GM19023 (cell line): ENCODE measurements around the gene MAP4K4.

Experiments
- ATAC-seq: cut with Tn5 transposase; IDR thresholded peaks from one replicate; pipeline ENCODE4 v1.9.1; 2021; ENCODE audit warnings: mild to moderate bottlenecking, moderate library complexity; ENCODE audit not compliant: unreplicated experiment

MAP4K4 gene

DNA sequence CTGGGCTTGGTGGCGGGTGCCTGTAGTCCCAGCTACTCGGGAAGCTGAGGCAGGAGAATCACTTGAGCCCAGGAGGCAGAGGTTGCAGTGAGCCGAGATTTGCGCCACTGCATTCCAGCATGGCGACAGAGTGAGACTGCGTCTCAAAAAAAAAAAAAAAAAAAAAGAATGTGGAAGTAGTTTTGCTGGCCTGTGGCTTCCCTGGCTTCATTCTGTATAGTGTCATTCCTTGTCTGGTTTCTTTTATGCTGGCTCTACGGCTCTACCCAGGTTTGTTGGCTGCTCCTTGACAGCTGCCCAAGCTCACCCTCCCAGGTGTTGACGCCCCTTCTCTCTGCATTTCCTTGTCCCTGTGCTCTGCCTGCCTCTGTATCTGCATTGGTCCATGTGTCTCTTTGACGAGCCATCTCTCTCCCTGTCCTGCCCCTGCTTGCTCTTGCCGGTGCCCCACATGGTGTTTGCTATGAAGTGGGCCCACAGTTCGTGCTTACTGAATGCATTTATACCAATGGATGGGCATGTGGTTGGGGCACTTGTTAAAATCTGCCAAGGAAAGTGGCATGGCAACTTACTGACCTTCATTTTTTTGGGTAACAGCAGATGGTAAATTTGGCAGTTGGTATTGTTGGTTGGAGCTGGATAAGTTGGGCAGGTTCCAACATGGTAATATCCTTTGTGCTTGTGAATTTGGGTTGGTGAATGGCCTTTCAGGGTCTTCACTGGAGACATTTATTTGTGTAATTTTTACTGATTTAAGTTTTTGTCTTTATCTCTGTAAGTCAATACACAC, 113.9 kb downstream of the MAP4K4 start:
- no peak for ATAC-seq

DNA sequence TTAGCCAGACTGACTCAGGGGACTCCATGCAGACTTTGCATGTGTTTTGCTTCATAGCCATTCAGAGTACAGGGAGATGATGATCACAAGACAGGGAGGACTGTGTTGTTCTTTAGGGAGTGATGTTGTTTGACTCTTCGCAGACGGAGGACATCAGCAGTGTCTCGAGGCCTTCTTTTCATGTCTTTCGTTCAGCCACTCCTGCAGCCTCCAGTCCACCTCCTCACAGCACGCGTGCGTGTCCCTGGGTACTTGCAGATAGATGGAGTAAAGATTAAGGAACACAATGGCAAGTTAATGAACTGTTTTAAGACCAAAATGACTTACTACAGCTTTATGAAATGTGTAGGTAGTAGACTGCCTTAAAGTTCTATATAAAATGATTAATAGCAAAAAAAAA, 114.7 kb downstream of the MAP4K4 start:
- no peak for ATAC-seq

DNA sequence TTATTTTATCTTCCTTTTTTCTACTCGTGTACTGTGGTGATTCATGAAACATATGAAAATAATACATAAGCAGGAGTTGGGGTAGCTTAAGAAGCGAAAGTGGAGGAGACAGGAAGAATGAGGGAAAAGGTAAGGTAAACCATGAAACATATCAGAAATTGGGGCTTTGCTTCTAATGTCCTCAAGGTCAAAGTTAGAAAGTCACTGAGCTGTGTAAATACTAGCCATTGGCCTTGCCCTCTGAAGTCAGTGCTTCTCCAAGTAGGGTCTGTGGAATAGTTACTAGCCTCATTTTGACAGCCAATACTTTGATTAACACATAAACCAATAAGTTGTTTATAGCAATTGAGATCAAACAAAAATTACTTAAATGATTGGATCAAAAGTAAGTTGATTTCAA, 117.2 kb downstream of the MAP4K4 start:
- ATAC-seq: no peak

DNA sequence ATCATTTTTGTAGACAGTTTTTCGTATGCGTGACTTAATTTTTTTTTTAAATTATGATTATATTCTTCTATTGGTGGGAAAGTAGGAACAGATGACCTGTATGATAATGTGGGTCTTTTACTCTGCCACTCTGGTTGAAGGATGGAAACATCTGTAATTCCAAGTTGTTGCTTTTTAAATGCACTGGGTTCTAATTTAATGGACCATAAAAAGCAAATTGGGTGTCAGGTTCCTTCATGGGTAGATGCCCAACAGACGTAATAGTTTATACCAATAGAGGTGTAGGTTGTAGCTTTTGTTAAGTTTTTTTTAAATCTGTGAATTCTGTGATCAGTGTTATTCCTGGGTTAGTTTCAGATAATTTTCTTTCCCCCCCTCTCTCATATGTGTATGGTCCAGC, 117.6 kb downstream of the MAP4K4 start:
- ATAC-seq: no peak

DNA sequence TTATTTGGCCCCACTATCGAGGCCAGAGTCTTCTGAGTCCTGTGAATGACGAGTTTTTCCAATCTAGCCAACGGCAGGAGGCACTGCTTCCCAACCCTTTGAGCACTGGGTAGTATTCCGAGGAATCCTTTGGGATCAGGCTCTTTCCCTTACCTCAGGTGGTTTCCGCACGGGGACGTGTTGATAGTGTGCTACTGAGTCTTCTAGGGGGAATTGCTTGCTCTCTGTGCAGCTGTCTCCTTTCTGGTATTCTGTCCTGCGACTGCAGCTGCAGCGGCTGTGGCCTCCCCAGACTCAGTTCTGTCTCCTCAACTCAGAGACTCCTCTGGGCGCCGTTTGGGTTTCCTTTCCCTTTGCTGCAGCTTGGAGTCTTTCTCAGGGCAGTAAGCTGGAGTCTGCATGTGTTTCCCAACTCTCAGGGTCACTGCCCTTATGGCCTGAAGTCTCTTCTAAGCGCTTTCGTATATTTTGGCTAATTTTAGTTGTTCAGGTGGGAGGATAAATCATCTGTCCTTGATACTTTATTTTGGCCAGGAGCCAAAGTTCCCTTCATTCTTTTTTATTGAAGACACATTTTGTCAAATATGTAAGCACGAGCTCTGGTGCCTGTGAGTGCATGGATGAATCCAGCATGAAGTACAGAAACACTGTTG, 118.4 kb downstream of the MAP4K4 start:
- ATAC-seq: no peak

DNA sequence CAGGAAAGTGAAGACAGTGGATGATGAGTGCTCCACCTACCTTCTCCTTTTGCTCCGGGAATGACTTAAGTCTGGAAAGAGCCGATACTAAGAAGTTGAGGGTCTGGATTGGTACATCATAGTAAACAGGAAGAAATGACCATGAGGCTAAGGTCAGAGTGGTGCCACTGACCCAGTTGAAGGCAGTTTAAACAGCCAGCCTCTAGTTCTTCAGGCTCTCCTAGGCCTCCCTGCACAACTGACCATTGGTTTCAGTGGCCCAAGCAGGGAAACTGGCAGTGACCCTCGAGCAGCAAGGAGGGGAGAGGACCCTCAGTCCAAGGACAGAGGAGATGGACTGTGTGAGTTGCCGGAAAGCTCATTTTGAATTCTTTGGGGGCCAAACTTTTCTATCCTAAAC, 119.1 kb downstream of the MAP4K4 start:
- ATAC-seq: no peak

DNA sequence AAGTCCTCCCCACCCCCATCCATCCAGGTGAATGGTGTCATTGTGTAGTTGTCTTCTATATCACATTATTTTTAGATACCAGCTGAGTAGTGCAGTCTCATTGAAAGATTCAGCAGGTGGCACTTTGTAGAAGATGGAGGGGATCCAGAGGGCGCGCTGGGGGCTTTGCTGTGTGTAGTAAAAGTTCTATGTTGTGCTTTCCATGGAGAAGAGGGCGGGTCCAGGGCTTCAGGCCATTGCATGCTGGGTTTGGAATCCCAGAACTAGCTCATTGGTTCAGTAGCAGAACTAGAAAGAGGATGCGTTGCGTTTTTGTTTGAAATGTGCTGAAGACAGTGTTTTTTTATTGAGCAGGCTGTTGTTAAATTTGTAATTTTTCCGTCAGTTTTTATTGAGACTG, 120.0 kb downstream of the MAP4K4 start:
- no peak for ATAC-seq

DNA sequence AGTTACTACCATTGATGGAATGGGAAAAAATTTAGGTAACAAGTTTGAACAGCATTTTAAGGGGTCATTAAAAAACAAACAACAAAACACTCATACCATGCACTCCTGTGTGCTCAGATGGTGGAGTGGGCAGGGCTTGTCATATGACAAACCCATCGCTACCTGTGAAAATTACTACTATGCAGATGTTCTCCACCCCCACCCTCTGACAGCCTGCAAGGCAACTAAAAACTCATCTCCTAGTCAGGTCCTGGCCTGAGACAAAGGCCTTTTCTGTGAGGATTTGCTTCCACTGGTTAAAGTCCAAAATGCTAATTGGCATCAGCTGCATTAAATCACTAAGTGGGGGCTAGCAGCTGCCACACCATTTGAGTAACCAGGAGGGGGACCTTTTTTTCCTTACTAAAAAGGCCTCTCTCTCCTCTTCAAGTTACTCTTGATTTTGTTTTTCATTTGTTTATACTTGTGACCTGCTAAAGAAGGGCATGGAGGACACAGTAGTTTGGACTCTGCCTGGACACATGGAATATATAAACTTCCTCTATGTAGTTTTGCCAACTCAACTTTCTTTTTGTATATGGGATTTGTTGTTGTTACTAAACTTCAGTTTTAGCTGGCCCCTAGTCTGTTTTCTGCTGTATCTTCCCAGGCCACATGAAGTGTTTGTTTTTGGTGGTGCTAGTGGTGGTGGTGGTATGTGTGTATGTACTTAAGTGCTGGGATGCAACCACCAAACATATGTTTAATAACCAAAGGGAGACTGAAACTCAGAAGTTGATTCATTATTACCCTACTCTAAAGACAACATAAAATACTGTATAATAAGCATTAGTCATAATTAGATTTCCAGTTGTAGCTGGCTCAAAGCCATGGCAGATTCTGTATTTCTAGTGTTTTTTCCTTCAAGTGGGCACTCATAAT, 121.3 kb downstream of the MAP4K4 start:
- ATAC-seq: no peak

DNA sequence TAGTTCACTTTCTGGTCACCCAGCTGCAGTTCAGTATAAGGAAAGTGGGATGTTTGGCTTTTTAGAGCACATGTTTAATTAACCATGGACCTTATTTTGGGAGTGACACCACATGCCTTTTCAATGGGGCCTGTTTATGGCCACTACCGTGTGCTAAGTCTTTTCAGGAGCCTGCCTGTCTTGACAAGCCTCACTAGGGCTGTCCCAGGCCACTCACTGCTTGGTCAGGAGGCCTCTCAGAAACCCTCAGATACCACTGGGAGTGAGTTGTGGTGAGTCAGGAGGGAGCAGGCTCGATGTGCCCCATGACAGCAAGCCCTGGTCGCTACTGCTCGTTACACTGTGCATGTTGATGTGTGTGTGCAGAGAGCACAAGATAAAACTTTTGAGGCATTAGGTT, 123.0 kb downstream of the MAP4K4 start:
- ATAC-seq: no peak

DNA sequence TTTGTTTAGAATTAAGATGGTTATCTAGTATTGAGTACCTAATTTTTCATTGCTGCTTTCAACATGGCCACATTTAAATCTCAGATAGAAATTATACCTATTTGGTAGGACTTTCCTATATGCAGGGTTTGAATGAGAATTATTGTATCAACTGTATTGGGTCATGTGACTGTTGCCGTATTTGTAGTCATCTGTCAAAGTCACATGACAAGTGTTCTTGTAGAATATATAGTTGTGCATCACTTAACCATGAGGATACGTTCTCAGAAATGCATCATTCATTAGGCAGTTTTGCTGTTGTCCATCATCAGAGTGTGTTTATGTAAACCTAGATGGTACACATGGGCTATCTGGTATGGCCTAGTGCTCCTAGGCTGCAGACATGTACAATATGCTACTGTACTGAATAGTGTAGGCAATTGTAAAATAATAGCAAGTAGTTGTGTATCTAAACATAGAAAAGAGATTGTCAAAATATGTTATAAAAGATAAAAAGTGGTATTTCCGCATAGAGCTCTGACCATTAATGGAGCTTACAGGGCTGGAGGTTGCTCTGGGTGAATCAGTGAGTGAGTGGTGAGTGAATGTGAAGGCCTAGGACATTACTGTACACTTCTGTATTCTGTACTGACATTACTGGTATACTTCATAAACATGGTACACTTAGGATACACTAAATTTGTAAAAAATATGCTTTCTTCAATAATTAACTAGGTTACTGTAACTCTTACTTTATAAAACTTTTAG, 123.7 kb downstream of the MAP4K4 start:
- ATAC-seq: no peak

DNA sequence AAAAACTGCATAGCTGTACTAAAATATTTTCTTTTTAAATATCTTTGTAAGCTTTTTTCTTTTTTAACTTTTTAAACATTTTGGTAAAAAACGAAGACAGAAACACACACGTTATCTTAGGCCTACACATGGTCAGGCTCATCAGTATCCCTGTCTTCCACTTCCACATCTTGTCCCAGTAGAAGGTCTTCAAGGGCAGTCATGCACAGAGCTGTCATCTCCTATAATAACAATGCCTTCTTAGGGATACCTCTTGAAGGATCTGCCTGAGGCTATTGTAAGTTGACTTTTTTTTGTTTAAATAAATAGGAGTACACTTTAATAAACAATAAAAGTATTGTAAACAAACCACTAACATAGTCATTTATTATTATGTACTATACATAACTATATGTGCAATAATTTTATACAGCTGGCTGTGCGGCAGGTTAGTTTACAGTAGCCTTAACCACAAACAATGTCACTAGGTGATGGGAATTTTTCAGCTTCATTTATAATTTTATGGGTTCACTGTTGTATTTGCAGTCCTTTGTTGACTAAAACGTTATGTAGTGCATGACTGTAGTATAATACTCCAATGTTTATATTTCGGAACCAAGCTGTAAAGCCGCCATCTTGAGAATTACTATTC, 124.4 kb downstream of the MAP4K4 start:
- no peak for ATAC-seq

DNA sequence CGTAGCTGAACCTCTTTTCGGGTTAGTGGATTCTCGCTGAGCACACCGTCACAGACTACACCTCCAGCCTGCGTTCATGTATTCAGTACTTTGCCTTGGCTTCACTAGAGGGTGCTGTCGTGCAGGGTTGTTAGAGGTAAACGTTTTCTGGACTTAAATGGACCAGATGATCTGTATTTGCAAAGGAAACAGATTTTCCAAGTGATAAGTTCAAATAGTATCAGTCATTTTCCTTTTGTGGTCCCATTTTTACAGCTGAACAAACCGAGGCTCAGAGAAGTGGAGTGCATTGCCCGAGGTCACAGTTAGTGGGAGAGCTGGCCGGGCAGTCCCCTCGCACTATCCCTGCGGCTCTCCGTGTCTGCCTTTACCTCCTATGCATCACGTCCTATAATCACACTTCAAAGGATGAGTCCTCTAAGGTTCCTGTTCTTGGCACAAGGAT, 125.9 kb downstream of the MAP4K4 start:
- ATAC-seq: peak; percentile 73

DNA sequence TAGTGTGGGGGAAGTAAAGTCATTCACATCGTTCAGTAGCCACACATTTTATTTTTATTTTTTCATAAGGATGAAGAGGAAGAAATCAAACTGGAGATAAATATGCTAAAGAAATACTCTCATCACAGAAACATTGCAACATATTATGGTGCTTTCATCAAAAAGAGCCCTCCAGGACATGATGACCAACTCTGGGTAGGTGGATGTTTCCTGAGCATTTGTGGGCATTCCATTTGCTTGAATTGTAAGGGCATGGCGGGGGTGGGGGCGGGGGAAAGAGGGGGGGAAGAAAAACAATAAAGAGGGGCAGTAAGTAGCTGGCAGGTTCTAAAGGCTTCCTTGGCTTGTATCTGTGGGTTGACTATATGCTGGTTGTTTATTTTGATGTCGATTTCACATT, 126.4 kb downstream of the MAP4K4 start:
- ATAC-seq: no peak

DNA sequence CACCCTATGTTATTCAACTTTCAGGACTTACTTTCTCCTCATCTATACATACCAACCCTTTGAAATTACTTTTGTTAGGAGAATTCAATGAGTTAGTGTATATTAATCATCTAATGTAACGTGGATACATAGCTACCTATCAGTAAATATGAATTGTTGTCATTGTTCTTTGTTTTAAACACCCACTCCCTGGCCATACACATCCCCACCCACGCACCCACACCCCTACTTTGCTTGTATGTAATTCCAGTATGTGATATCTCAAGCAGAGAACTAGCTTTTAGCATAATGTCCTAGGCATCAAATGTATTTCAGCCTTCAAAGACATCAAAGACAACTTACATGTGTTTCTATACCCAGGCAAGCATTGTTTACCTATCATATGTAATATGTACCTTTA, 129.2 kb downstream of the MAP4K4 start:
- ATAC-seq: no peak

DNA sequence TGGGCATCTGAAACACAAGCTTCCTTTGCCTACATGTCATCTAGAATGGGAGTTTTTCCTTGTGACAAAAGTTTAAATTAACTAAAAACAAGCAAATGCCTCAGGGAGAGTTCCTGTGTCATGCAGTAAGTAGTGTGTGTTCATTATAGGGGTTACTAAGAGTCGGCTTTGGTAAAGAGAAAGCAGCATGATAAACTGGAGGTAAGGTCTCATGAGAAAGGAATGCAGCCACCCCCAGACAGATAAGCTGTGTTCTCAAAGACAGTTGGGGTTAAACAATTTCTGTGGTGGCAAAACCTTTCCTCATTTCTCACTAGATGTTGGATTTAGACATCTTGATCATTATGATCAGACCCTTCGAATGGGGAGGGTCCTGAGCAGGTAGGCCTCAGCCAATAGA, 129.7 kb downstream of the MAP4K4 start:
- no peak for ATAC-seq

DNA sequence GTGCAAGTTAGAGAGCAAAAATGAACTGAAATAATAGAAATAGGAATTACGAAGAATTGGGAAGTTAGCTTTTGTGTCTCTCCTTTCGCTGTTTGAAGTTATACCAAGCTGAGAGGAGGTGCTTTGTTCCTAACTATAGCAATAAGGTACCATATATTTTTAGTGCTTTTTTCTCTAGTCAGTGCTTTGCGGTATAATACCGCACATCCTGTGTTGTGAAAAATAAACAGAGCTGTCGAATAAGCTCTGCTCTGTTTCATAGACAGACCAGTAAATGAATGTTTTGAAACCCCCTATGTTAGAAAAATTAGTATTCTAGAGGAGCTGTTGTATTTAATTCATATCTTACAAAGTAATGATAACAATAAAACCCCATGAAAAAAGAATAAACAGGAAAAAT, 130.8 kb downstream of the MAP4K4 start:
- no peak for ATAC-seq

DNA sequence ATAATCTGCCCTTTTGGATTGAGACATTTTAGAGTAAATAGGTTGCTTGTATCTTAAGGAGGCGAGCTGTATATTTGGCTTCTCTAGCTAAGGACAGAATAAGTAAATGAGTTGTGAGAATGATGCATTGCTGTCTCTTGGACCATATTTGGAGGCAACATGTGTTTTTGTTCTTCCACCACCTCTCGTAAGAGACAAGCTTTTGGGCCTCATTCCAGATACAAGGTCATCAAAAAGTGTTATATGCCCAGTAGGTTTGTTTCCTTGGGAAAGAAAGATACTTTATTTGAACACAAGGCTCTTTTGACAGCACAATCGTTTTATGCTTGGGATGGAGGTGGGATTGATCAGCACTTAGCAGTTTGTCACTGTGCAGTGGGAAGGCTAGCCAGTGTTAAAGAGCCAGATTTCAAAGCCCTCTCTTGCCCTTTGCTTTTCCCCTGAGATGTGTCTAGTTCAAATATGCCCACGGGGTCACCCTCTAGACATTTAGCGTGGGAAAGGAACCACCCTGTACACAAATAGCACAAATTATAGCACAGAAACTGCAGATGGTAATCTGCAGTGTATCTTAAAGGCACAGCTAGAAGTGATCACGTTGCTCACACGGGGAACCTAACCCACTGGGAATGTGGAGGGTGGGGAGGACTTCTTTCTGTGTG, 131.3 kb downstream of the MAP4K4 start:
- ATAC-seq: no peak

DNA sequence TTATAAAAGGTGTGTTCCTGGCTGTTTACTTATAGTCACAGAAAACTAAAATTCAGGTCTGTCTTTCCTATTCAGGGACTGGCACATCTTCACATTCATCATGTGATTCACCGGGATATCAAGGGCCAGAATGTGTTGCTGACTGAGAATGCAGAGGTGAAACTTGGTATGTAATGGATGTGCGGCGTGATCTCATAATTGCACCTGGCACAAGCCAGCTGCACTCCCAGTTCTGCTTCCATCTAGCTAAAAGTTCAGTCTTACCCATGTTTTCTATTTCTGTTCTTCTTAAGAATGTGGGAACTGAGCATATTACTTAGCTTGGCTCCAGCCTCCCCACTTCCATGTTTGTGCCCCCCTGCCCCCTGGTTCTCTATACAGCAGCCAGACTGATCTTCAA, 131.9 kb downstream of the MAP4K4 start:
- no peak for ATAC-seq

DNA sequence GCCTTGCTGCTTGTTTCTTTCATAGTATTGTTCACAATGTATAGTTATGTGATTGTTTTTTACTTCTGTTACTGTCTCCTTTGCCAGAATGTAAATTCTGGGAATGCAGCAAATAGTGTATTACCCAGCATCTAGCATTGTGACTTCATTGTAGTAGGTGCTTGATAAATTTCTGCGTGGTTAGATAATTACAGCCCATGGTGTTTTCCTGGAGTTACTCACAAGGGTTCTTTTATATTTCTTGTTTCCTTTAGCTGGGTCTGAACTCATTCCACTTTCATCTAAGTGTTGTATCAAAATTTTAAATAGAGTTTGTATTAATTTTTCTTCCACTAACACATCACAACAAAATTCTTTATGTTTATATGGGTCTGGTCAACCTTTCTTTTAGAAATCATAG, 132.6 kb downstream of the MAP4K4 start:
- no peak for ATAC-seq

DNA sequence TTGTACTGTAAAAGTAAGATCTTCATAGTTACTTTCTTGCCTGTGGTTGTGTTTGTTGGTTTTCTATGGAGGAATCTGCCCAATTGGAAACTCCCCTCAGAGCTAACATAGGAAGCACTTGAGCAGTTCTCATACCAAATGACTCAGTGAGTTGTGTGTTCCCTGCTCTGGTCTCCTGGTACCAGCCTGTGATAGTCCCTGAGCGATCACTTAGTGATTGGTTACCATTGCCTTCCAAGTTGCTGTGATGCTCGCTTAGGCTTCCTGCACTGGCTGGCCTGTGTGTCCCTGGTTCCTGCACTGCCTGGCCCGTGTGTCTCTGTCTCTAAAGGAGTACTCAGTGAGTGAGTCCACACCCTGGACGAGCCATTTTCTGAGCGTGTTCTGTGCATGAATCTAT, 133.0 kb downstream of the MAP4K4 start:
- peak; percentile 64 for ATAC-seq
